ENCODE data around the gene PGA5.

The PGA5 gene

DNA sequence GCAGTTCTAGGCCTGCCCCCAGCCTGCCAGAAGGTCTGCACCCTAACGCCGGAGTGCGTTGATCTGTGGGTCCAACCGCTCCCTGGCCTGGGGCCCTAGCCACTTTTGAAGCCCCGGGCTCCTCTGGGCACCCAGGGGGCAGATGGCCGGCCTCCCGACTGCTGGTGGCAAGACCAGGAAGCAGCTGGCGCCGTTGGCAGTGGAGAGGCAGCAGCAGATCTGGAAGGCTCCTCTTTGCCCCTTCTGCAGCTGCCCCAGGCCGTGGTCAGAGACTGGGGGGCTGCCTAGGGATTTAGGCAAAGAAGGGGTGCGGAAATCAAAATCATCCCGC, 54.6 kb downstream of the PGA5 start:
- DNase-seq, result no peak

DNA sequence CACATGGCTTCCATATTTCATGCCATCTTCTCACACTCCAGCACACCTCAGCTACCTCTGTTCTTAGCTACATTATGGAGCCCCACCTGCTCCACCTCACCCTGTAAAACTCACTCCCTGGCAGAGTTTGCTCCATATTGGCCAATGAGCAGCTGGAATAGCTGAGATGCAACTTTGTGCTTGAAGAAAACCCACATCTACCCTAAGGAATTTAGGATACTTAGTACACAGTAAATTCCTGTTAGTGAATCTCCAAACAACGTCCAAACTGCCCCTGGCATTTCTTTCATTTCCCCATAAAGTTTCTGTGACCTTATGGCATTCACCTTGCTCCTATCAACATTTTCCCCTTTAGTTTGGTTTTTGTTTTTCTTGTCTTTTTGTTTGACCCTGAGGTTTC, 56.4 kb downstream of the PGA5 start:
- no peak for DNase-seq

DNA sequence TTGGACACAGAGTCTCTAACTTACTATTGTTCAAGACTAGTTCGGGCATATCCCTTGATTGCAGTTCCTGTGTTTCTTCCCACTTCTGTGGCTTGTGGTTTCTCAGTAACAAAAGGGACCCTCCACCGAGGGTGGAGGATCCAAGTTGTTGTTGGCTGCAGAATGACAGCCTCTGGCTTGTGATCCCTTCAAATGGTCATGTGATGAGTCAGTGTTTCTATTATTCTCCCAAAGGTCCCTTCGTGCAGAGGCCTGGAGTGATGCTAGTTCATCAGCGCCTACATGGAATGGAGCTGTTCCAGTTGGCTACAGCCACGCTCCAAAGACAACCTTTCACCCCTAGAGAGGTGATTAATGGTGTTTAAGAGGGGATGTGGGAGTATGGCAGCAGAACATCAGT, 56.8 kb downstream of the PGA5 start:
- no peak for DNase-seq

DNA sequence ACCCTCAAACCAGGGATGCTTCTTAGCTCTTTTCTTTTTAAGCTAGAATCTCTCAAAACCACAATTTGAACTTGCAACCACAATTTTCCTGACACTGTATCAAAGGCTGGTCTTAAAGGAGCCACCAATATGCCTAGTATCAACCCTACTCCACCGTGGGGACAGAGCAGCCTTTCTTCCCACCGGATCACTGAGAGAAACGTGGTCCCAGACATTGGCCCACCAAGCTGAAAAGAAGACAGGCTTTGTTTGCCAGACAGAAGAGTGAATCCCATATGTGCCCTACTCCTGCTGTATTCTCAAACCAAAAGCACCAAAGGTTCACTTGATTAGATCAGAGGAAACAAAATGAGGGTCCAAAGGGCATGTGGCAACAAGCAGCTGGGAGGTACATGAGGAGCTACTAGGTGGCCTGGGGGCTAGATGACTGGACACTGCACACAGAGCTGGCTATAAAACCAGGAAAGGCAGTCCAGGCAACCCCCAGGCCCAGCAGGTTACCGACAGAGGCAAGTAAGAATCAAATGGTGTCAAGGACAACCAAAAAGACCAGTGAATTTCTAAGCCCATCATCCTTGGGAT, 57.8 kb downstream of the PGA5 start:
- DNase-seq, result no peak
